Stimulated activated naive CD4-positive, alpha-beta T cell treated with Interleukin-2 at 50 U/mL for 16 hours (primary cell): ENCODE data around the gene UNC50.
"Not testable (repeated sequence)": the region's sequence is repeated elsewhere in the genome, so short reads cannot be mapped to it uniquely, and the experiment has no call there.

Experiments used
- DNase-seq: peaks from one replicate; lab custom pipeline; 2025; lab: John Stamatoyannopoulos, UW

The UNC50 gene

DNA sequence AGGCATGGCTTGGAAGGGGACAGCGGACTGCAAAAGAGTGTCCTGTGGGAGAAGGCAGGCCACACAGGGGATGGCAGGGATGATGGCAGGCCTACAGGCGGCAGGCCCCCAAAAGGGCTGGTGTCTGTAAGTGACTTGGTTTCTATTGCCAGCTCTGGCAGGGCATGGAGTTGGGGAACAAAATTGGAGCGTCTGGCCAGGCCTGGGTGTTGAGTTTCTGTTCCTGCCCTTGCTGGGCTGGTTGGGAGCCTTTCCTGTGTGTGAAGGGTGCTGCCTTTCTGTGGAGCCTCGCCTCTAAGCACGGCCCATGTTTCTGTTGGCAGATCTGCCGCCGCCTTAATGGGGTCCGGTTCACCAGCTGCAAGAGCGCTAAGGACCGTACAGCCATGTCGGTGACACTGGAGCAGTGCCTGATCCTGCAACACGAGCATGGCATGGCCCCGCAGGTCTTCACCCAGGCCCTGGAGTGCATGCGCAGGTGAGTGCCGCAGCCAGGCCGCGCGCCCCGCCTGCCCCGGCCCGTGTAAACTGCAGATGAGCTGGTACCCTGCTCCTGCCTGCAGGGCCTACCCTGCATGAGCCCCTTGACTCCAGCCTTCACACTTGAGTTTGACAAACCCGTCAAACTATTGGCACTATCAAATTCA lies 31.6 kb upstream of the UNC50 start:
- no peak for DNase-seq

DNA sequence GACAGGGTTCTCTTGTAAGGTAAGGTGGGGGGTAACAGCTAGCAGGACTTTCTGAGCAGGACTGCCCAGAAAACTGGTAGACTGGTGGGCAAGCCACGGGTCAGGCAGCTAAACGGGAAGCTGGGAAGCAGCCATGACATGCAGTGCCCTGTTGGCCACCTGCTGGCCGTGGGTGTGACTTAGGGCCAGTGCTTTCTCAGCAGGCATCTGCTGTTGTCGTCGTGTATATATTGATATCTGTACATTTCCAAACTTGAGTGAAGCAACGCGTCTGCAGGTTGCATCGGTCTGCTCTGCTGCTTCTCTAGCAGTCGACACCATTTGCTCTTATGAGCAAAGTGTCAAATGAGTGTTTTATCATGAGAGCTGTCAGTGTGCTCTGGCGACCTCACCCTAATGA lies 31.1 kb upstream of the UNC50 start:
- no peak for DNase-seq

- DNase-seq, result no peak
These were observed 30.2 kb upstream of the UNC50 start for GRCh38 chr2:98578231-98578630.

DNA sequence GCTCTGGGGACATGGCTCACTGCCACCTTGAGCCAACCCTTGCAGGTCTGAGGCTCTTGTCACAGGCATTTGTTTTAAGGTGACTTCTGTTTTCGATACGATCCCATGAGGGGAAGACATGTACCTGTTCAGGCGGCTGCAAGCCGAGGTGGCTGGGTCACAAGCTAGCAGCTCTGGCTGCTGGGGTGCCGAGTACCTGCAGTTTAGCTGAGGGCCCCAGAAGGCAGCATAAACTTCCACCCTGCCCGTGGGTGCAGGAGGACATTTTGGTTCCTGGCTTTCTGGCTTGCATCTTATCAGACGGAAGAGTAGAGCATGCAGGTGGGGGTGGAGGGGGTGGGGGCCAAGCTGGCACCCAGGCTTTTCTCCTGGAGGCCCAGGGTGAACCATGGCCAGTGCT lies 28.5 kb upstream of the UNC50 start:
- DNase-seq, result no peak

- DNase-seq, result no peak
These were observed 27.6 kb upstream of the UNC50 start for GRCh38 chr2:98580656-98581284.

DNA sequence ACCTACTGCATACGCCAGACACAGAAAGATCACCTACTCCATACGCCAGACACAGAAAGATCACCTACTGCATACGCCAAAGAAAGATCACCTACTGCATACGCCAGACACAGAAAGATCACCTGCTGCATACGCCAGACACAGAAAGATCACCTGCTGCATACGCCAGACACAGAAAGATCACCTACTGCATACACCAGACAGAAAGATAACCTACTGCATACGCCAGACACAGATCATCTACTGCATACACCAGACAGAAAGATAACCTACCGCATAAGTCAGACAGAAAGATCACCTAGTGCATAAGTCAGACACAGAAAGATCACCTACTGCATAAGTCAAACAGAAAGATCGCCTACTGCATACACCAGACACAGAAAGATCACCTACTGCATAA lies 25.9 kb upstream of the UNC50 start:
- no peak for DNase-seq

GRCh38 chr2:98583276-98583675 lies 25.1 kb upstream of the UNC50 start:
- no peak for DNase-seq

- DNase-seq, result no peak
These were observed 24.4 kb upstream of the UNC50 start for GRCh38 chr2:98583816-98584618.

DNA sequence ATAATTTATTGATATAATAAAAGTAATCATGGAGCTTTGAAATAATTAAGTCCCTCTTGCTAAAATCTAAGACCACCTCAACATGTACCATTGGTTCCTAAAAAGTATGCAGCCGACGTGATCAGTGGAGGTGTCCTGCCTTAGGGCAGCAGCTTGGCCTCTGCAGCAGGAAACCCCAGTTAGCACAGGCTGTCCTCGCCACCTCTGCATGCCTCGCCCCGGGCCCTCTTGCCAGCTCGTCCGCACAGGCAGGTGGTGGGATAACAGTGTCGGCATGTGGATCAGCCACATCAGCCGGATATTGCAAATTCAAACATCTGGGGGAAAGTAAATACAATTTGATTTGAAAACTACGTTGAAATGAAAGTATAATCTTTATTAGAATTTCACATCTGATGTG lies 23.0 kb upstream of the UNC50 start:
- no peak for DNase-seq

- no peak for DNase-seq
These were observed 21.7 kb upstream of the UNC50 start for GRCh38 chr2:98586551-98587140.

GRCh38 chr2:98588880-98589431 lies 19.4 kb upstream of the UNC50 start:
- DNase-seq, result no peak

- DNase-seq, result no peak
These were observed 18.9 kb upstream of the UNC50 start for GRCh38 chr2:98589489-98589888.

DNA sequence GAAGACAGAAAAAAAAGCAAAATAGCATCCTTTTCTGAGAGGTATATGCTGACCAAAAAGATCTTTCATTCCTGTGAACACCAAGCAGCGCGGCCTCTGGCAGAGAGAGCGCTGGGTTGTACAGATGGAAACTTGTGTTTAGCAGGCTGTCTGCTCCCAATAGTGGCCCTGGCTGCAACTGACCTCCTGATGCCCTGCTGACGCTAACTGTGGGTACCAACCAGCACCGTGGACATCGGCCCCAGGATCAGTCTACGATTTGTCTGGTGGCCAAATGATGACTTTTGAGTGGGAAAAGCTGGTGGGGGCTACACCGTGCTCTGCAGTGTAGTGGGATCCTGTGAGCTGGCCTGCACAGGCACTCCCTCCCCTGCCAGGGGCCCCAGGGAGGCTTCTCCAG lies 15.8 kb upstream of the UNC50 start:
- no peak for DNase-seq

- not testable (repeated sequence) for DNase-seq
These were observed 13.7 kb upstream of the UNC50 start for GRCh38 chr2:98594665-98595064.

DNA sequence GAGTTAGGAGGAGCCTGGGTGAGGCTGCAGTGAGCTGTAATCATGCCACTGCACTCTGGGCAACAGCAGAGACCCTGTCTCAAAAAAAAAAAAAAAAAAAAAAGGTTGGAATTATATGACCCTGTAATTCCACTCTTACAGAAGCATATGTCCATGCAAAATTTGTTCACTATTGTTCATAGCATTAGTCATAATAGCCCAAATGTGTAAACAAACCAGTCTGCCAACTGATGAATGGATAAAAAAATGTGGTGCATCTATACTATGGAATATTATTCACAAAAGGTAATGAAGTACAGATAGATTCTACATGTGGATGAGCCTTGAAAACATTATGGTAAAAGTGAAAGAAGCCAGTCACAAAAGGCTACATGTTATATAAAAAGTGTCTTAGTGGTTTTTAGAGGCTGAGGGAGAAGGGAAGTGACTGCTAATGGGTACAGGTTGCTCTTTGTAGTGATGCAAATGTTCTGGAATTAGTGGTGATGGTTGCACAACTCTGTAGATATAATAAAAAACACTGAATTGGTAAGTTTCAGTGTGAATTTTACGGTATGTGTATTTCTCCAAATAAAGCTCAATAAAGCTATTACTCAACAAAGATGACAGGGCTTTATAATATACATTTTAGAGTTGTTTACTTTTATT lies 9.5 kb upstream of the UNC50 start:
- no peak for DNase-seq

DNA sequence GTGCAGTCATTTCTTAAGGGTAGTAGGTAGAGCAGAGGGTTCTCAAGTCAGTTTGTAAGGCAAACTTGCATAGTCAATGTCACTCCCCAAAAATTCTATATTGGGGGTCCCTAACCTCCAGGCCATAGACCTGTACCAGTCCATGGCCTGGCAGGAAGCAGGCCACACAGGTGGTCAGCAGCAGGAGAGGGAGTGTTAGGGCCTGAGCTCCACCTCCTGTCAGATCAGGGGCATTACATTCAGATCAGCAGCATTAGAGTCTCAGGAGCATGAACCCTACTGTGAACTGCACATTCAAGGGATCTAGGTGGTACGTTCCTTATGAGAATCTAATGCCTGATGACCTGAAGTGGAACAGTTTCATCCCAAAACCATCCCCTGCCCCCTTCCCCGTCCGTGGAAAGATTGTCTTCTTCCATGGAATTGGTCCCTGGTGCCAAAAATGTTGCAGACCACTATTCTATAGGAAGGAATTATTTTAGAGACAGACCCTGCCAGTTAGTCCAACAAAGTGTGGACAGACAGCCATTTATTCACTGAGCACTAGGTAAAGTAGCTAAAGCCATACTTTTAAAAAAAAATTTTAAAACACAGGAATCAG lies 6.8 kb upstream of the UNC50 start:
- no peak for DNase-seq

- DNase-seq, result no peak
These were observed 3.8 kb upstream of the UNC50 start for GRCh38 chr2:98604547-98604946.

- DNase-seq, result no peak
These were observed 3.3 kb upstream of the UNC50 start for GRCh38 chr2:98605076-98605475.

- no peak for DNase-seq
These were observed 2.0 kb upstream of the UNC50 start for GRCh38 chr2:98606431-98606830.

DNA sequence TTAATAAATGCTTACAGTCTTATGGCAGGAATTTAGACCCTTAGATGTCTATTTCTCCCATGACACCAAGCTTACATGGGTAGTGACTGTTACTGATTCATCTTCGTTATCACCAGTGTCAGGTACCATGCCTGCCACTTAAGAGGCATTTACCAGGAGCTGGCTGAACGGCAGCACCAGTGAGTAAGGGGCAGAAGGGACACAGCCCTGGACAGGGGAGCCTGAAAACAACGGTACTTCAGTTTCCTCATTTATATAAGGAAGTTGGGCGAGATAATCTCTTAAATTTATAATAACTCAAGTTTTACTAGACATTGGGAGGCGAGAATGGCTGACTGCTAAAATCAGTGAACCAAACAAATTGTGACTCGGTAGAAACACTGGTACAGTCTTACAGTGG lies 1.3 kb upstream of the UNC50 start:
- DNase-seq, result no peak

- DNase-seq, result no peak
These were observed 661 bp upstream of the UNC50 start for GRCh38 chr2:98607741-98608115.
